ENCODE results near the gene PATZ1.

The PATZ1 gene

DNA sequence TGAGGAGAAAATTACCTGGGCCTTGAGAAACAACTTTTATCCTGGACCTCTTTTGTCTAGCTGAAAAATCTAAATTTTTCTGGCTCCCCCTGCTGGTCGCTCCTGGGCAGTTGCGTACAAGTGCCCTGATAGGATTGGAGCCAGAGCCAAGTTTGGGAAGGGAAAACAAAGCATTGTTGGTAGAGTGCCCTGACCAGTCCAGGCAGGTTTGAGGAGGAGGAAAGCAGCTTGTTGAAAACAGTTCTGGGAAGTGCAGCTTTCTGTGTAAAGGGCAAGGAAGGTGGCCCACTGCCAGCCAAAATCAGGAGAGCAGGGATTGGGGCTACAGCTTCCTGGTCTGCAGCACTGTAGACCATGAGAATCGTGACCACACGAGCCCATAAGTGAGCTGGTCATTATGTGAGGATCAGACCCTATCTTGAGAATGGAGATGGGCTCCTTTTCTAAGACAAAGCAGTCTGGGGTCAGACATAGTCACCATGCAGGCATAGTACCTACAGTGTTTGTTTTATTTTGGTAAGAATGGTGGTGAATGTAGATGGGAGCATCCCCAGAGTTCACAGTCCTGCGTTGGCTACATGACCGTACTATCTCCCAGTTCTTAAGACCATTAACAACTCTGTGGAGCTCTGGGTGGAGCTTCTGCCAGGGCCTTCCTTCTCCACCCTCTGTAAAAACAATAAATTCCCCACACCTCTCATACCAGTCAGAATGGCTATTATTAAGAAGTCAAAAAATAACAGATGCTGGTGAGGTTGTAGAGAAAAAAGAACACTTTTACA, 32.6 kb downstream of the PATZ1 start:
- DNase-seq: peak; percentile 81

DNA sequence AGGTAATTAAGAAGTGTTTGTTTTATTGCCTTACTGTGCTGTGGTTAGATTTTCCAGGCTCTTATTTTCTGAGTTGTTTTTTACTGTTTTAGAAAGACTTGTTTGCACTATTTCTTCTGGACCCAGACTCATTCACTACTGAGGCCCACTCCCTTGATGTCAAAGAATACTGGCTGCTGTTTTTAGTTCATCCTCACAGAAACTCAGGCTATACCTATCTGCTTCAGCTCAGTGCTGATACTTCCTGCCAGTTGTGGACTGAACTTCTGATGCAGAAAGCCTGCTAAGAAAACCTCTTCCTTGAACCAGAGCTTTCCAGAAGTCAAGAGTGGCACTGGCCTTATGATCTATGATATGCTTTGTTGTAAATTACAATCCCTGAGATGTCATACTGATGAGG, 38.0 kb downstream of the PATZ1 start:
- DNase-seq: no peak

DNA sequence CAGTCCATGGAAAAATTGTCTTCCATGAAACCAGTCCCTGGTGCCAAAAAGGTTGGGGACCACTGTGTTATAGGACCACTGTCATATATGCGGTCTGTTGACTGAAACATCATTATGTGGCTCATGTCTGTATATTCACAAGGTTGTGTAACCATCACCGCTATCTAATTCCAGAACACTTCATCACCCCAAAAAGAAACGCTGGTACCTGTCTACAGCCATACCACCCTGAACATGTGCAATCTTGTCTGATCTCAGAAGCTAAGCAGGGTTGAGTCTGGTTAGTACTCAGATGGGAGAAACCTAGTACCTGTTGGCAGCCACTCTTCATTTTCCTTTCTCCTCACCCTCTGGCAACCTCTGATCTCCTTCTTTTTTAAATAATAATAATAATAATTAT, 41.0 kb downstream of the PATZ1 start:
- no peak for DNase-seq

DNA sequence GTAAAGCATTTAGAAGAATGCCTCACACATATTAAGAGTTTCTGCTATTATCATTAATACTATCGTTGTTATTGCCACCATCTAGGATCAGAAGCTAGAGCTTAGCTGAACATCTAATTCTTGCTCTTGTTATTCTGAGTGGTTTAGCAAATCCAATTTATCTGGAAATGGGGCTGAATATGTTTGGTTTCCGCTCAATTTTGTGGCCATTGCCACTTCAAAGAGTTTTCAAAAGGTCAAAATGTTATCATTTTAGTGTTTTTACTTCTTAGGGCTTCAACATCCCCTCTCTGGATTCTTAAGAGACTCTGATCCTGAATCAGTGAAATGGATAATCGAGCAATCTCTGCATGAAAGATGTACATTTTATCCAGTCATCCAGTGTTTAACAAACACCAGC, 43.6 kb downstream of the PATZ1 start:
- no peak for DNase-seq

DNA sequence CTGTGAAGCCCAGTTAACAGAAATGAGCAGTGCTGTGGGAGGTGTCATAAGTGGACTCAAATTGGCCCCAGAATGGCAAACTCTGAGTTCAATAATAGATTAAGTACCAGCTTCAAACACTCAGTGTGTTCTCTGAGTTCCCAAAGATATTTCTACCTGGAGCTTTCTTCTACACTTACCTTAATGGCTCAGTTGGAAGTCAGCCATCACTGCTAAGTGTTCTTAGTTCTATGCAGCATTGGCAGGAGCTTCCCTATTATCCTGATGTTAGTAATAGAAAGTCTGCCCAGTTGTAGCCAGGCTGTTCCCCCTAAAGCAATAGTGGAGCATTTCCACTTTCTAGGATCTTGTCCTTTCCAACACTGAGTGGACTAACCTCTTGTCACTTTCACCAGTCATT, 44.1 kb downstream of the PATZ1 start:
- no peak for DNase-seq

DNA sequence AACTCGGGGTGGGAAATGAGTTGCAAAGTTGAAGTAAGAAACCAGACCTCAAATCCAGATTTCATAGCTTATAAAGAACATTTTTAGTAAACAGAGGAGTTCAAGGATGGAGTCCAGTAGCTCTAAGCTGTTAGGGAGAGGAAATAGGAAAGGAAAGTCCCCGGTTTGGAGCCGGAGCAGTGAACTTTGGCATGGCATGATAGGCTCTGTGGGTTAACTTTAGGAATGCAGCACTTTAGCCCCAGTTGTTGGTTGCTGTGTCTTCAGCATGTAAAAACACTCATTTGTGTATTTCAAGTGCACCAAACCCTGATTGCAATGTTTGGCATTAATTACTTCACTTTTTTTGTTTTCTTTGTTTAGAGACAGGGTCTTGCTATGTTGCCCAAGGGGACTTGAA, 45.2 kb downstream of the PATZ1 start:
- DNase-seq: no peak

DNA sequence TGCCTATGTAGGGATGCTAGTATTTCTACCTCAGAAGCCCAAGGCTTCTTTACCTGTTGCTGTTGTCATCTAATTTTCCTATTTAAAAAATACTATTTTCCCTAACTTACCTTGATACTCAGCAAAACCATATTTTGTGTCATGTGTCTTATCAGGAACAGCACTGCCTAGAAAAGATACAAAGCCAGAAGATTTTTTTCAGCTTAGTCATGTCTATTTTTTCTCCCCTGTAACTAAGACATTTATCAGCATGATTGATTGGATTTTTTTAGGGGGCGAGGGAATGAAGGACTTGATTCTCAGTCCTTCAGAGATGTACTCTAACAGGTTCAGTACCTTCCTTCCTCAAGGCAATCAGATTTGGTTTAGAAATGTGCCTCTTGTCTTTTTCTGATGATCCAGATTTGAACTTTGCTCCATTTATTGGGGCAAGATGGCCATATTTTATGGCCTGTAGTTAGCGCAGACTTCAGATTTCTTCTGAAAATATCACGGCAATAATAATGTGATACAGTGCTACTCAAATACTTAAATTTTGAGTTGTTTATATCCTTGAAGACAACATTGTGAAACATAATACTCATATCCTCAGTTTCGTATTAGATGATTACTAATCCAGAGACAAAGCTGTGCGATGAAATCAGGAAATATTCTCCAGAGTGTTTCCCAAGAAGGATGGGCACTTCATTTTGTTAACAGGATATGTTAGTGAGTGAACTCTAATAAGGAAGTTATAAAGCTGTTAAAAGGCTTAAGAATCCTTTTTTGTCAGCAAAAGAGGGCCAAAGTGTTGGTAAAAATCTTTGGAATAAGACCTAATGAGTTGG, 50.1 kb downstream of the PATZ1 start:
- DNase-seq: no peak

DNA sequence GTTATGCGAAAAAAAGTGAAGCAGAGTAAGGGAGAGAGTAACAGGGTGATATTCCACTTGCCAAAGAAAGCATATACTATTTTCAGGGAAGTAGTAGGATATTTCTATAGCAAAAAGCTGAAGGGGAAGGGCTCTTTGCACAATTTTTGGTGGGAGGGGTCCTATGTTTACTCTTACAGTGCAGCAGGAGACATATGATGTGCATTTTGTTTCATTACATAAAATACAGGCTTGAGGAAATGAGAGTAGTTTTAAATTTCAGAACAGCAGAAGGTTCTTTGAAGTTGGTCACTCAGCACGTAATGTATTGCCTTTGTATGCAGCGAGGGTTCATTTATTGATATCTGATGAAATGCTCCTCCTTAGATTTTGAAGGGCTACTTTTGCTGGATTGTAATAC, 50.8 kb downstream of the PATZ1 start:
- DNase-seq: no peak

DNA sequence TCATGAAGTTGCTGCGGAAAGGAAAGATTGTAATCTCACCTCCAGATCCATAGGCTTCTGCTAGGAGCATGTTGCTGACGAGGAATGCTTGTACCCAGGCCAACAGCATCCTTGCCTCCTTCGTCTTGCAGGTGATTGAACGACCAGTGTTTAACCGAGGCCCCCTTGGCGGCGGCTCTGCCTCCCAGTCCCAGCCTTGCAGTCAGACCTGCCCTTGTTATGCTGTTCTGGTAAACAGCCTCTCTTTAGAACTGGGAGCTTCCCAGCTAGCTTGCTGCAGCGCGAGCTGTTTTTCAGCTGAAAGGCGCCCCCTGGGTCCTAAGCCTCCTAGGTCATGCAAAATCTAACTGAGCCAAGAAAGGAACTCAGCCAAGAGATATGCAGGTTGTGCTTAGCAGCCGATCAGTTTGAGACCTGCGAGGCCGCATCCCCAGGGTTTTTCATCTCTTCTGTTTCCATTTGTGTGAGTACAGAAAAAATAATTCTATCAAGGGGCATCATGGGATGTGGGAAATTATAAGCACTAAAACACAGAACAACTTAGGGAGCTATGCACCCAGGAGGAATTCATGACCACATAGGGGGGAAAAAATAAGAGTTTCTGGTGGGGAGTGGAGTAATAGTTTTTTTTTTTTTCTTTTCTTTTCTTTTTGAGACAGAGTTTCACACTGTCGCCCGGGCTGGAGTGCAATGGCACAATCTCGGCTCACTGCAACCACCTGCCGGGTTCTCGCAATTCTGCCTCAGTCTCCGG, 53.7 kb downstream of the PATZ1 start, which contains the start of gene PIK3IP1:
Gene PIK3IP1 (minus strand): TSS at position 253 of the 754 bp plus-strand sequence. CDS start 144 bp downstream, at position 109.
- peak; percentile 84 for DNase-seq

DNA sequence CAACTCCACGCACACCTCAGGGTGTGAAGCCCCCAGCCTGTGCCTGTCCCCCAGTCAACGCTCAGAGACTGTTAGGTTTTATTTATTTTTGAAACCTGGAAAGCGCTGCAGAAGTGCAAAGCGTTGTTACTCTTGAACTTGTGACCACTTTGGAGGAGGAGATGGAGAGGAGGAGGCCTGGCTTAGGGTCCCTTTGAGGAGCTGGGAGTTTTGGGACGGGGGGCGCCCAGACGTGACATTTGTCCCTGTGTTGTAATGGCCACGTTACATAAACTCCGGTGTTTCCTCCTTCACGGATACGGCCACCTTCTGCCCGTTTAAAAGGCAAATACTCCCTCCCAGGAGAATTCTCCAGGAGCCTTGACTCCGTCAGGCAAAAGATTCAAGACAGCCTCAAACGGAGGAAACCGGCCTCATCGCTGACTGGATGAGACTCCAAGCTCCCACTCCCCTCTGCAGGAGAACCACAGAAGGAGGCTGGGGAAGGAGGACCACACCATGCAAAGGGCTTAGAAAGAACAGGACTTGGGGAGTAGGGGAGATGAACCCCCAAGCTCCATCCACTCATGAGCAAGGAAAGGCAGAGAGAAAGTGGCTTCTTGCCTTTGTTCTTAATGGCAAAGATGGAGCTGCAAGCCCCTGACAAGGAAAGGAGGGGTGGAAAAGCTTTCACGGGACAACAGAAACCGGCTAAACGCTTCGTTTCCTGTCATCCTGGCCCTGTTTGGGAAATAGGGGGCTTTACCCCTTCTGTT, 54.5 kb downstream of the PATZ1 start:
- peak; percentile 26 for DNase-seq

DNA sequence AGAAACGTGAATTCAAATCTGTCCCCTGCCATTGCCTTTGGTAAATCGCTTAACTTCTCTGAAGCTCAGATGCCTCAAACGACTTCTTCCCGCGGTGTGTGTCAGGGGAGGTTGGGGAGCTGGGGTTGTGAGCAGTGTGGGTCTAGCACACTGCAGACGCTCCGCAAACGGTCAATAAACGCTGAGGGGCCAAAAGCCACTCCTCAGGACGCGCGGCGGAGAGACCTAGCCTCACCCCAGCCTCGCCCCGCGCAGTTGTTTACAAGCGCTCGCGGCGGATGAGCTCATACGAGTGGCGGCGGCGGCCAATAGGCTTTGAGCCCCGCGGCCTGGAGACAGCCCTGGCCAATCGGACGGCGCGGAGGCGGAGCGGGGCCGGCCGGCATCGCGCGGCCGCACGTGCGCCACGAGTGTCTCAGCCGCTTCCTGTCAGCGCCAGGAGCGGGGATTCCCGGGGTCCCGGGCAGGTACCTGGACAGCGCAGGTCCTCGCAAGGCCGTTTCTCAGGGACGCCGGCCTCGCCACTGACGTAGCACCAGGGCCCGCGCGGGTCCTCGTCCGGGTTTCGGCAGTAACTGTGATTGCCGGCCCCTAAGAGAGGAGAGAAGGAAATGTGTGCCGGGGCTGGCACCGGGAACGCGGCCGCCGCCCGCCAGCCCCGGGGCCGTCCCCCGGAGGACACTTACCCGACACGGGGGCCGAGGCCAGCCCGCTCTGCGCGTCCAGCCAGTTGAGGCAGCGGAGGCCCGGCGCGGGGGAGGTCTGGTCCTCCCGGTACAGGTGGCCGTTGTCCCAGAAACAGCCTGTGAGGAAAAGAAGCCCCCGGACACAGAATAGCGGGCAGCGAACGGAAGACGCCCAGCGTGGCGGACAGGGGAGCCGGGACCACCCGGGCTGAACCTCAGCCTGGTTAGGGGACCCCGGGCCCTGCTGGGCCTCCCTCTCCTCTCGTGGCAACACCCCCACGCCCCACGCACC, 55.4 kb downstream of the PATZ1 start:
- DNase-seq: peak; percentile 92

DNA sequence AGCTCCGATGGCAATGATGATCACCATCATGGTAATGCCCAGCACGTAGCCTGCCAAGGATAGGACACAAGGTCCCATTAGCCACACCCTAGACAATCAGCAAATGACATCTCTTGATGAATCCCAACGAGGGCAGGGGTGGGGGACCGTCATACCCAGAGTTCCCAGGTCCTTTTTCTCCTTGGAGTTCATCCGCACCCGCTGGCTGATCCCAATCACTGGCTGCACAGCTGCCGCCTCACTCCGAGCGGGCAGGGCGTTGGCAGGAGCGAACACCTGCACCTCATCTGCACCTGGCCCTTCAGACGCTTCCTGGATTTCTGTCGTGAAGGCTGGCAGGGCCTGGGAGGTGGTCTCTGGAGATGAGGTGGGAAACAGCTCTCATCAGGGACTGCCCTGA, 56.8 kb downstream of the PATZ1 start:
- DNase-seq: peak; percentile 80

DNA sequence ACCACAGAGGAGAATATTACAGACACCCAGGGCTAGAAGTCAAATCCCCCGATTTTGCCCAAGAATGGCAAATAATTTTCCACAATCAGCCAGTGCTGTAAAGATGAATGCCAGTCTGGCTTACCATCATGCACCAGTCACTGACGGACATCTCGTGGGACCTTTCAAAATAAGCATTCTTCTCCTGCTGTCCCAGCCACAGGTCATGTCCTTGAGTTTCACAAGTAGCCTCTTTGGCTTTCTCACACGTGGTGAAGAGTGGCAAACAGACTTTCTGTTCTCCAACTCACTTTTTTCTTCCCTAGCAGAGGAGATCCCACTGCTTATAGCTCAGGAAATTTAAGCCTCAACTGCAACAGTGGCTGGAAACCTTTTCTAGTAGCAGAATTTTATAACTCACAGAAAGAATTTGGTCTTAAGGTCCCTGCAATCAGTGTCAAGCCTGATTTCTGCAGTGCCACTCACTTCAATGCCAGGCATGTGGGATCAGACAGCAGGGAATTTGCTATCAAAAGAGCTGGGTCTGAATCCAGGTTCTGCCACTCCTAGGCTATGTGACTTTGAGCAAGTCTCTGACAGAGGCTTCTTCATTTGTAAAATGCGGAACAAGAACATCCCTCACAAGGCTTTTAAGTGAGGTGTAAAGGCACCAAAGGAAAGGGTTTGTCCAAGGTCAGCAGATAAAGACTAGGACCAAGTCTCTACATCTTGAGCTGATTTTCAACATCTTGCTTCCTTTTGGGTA, 57.5 kb downstream of the PATZ1 start:
- DNase-seq: no peak

DNA sequence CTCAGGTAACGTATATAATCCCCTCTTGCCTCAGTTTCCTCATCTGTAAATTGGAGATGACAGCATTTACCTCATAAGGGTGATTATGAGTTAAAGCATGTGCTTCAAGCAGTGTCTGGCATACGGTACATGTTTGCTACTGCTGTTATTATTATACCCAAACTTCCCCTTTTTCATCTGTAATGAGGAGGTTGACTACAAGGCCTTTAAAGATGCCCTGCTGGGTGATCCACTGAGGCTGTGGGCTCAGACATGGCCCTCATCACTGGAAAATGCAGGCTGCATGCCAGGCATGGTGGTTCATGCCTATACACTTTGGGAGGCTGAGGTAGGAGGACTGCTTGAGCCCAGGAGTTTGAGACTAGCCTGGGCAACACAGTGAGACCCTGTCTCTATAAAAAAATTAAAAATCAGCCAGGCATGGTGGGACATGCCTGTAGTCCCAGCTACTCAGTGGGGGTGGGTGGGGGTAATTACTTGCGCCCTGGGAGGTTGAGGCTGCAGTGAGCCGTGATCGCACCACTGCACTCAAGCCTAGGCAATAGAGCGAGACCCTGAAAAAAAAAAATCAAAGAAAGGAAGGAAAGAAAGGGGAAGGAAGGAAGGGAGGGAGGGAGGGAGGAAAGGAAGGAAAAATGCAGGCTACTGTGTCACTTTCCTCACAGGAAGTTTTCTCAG, 58.2 kb downstream of the PATZ1 start:
- no peak for DNase-seq

DNA sequence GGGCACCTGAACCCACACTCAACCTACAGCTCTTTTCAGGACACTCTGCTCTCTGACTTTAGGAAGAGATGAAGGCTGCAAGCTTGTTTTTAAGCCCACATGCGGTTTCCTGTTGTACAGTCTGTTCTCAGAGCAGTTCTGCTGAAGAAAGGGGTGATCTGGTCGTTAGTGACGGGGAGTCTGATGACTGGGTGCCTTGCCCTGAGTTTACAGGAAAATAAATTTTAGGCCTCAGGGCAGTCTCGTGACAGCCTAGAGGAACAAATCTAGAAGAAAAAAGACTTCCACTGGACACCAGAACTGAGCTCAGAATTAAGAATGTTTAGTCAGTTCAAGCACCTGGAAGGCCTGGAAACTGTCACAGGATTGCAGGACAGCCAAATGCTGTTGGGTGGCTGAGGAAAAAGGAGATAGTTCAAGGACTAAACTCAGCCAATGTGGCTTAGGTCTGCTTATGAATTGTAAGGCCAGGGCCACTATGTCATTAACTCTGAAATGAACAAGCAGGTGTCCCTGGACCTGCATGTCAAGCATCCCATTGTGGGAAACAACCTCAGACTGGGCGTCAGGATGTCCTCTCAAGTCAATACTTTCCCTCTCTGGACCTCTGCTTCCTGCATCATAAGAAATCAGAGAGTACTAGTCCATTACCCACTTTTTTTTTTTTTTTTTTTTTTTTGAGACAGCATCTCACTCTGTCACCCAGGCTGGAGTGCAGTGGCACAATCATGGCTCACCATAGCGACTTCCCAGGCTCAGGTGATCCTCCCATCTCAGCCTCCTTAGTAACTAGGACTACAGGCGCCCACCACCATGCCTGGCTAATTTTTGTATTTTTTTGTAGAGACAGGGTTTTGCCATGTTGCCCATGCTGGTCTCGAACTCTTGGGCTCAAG, 59.5 kb downstream of the PATZ1 start:
- DNase-seq: no peak

DNA sequence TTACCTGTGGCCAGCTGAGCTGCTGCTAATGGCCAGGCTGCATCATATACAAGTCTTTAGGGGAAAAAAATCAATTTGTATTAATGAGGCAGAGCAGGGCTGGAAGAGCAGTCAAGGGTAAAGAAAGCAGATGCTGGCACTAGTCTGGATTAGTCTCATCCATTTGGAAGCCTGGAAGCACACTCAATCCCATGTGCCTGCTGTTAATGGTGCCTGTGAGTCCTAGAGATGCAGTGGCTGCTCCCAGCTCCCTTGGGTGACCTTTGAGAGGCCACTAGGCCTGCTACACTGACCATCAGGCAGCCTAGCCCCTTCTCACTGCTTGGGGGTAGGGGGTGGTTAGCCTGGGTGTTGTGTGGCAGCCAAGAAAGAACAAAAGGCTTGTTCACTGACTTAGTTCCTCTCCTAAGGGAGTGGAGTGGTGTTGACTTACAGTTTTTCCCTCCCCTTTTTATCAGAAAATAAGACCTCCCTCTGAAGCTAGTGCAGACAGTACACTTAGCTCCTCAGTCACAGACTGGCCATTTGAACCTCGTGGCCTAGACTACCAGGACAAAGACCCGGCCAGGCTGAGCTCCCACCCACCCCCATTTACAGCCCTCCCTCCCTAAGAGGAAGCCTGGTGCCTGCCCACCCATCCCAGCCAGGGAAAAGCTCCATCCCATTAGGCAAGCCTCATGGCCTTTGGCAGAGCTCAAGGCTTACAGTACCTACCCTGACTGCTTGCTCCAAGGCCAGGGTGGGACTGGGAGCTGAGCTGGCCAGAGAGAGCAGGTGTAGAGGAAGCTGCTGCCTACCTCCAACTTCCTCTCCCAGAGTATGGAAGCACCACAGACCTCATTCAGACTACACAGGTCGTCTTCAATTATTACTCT, 61.6 kb downstream of the PATZ1 start:
- no peak for DNase-seq

DNA sequence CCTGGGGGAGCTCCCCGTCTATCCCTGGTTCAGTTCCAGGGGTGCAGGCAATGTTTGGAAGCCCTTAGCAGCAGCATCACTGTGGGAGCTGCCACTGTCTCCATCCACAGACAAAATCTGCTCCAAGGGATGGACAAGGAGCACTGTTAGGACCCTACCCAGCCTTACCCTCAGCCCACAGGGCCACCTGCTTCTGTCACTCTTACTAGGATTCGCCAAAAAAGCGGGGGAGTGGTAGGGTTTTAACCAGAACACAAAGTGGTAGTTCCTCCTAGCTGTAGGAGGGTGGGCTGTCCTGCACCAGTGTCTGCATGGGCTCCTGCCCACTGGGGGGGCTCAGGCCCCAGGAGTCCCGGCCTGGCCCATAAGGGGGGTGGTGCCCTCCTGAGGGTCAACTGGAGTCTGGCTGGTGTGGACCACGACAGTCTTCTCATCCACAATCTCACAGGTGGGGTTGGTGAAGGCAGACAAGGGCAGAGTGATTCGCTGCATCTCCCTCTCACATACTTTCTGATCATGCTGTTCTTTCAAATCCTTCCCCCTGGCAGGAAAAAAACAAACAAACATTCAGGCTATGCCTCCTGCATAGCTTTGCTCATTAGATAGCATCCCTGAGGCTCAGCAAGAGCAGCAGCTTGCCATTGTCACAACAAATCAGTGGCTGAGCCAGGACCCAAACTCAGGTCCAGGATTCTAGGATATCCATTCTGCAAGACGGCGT, 63.2 kb downstream of the PATZ1 start:
- DNase-seq: no peak

Data from DMS53 (cell line).